Measurements from ENCODE around the gene FN1. TPM values are rescaled to one million over a fixed set of nuclear protein-coding genes. Genes with fewer than 3 reads are reported as not detected.
A peak's percentile ranks its signal among the peaks of the same experiment; 100 is the strongest.

The FN1 gene
- total RNA-seq, 1 donor = 18,025 TPM

- Histone ChIP-seq H4K20me1 (ENCODE audit: insufficient read depth, low read length) (peaks cover 75% of the 10 kb centered on the region), H3K36me3 (ENCODE audit: insufficient read depth, low read length) (peaks cover 95% of the 10 kb centered on the region), H3K27me3 (ENCODE audit: insufficient read depth, low read length) (no peaks in the 10 kb centered on the region), H3K4me1 (ENCODE audit: insufficient read depth, low read length) (peaks cover 71% of the 10 kb centered on the region), H2AFZ (ENCODE audit: low read length) (no peak overlapping the region), H3K9me3 (ENCODE audit: low read depth, low read length) (no peaks in the 10 kb centered on the region), H3K27ac (ENCODE audit: low read depth, low read length) (peak overlapping the region; percentile 58), H3K4me3 (ENCODE audit: insufficient read depth, low read length) (peak overlapping the region; percentile 4), H3K4me2 (ENCODE audit: insufficient read depth, low read length) (peak overlapping the region; percentile 62), H3K79me2 (ENCODE audit: insufficient read depth, low read length) (peaks cover 39% of the 10 kb centered on the region)
- DNase-seq (ENCODE audit: insufficient read length, low spot score, missing footprints) = no peak
- TF ChIP-seq, protein P1, sequence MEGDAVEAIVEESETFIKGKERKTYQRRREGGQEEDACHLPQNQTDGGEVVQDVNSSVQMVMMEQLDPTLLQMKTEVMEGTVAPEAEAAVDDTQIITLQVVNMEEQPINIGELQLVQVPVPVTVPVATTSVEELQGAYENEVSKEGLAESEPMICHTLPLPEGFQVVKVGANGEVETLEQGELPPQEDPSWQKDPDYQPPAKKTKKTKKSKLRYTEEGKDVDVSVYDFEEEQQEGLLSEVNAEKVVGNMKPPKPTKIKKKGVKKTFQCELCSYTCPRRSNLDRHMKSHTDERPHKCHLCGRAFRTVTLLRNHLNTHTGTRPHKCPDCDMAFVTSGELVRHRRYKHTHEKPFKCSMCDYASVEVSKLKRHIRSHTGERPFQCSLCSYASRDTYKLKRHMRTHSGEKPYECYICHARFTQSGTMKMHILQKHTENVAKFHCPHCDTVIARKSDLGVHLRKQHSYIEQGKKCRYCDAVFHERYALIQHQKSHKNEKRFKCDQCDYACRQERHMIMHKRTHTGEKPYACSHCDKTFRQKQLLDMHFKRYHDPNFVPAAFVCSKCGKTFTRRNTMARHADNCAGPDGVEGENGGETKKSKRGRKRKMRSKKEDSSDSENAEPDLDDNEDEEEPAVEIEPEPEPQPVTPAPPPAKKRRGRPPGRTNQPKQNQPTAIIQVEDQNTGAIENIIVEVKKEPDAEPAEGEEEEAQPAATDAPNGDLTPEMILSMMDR (IDR thresholded peaks at IDR 0.05; ENCODE audit: extremely low read depth, low read depth, low read length) = no peak
Observed at GRCh38 chr2:215421859-215422461, 13.9 kb downstream of the FN1 start.

- no peaks in the 10 kb centered on the region for H3K9me3 ChIP-seq (ENCODE audit: low read depth, low read length)
- peaks cover 79% of the 10 kb centered on the region for H3K4me1 ChIP-seq (ENCODE audit: insufficient read depth, low read length)
- peak overlapping the region; percentile 4 for H3K4me3 ChIP-seq (ENCODE audit: insufficient read depth, low read length)
- no peak overlapping the region for H2AFZ ChIP-seq (ENCODE audit: low read length)
- TF ChIP-seq, protein P1 (IDR thresholded peaks at IDR 0.05; ENCODE audit: extremely low read depth, low read depth, low read length) = no peak
- peak overlapping the region; percentile 58 for H3K27ac ChIP-seq (ENCODE audit: low read depth, low read length)
- H3K27me3 ChIP-seq (ENCODE audit: insufficient read depth, low read length) = no peaks in the 10 kb centered on the region
- H4K20me1 ChIP-seq (ENCODE audit: insufficient read depth, low read length) = peaks cover 84% of the 10 kb centered on the region
- no peak for DNase-seq (ENCODE audit: insufficient read length, low spot score, missing footprints)
- H3K36me3 ChIP-seq (ENCODE audit: insufficient read depth, low read length) = peaks cover 100% of the 10 kb centered on the region
- H3K4me2 ChIP-seq (ENCODE audit: insufficient read depth, low read length) = peak overlapping the region; percentile 62
- H3K79me2 ChIP-seq (ENCODE audit: insufficient read depth, low read length) = peaks cover 36% of the 10 kb centered on the region
Observed at GRCh38 chr2:215420471-215420935, 15.4 kb downstream of the FN1 start.

DNA sequence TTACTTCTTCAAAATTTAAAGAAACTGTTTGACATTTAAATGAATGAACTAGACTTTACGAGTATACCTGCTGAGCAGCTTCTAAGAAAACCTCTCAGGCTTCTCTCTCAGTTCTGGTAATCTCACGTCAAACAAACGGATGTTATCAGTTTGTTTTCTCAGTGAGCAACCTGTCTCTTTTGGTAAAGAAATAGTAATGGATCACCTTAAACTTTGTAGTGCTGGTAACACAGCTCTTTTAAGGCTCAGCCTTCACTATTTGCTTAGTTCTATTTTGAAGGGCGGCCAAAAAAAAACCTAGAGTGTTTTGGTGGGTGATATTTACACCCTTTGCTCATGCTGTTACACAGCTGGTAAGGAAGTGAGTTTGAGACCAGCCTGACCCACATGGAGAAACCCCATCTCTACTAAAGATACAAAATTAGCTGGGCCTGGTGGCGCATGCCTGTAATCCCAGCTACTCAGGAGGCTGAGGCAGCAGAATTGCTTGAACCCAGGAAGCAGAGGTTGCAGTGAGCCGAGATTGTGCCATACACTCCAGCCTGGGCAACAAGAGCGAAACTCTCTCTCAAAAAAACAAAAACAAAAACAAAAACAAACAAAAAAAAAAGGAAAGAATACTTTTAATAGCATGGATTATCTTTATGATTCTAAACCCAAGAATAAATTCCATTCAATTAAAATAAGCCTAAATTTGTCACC lies 15.9 kb downstream of the FN1 start:
- H3K9me3 ChIP-seq (ENCODE audit: low read depth, low read length) = no peaks in the 10 kb centered on the region
- no peak for DNase-seq (ENCODE audit: insufficient read length, low spot score, missing footprints)
- peaks cover 78% of the 10 kb centered on the region for H3K4me1 ChIP-seq (ENCODE audit: insufficient read depth, low read length)
- peak overlapping the region; percentile 62 for H3K4me2 ChIP-seq (ENCODE audit: insufficient read depth, low read length)
- TF ChIP-seq, protein P1 (IDR thresholded peaks at IDR 0.05; ENCODE audit: extremely low read depth, low read depth, low read length) = no peak
- H3K4me3 ChIP-seq (ENCODE audit: insufficient read depth, low read length) = peak overlapping the region; percentile 4
- peak overlapping the region; percentile 58 for H3K27ac ChIP-seq (ENCODE audit: low read depth, low read length)
- H3K79me2 ChIP-seq (ENCODE audit: insufficient read depth, low read length) = peaks cover 32% of the 10 kb centered on the region
- no peaks in the 10 kb centered on the region for H3K27me3 ChIP-seq (ENCODE audit: insufficient read depth, low read length)
- H3K36me3 ChIP-seq (ENCODE audit: insufficient read depth, low read length) = peaks cover 99% of the 10 kb centered on the region
- H2AFZ ChIP-seq (ENCODE audit: low read length) = no peak overlapping the region
- peaks cover 80% of the 10 kb centered on the region for H4K20me1 ChIP-seq (ENCODE audit: insufficient read depth, low read length)

DNA sequence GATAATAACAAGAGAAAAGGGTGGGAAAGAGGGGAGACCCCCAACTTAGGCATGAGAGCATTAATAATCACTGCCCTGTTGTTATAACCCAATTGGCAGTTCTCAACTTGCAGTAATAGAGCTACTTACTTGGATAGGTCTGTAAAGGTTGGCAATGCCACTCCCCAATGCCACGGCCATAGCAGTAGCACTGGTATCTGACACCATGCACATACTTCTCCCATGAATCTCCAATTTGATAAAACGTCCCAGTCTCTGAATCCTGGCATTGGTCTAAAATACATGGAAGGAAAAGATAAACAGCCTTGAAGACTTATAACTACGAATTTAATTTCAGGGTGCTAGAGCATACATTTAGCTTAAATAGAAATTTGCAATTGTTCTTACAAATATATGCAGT lies 16.8 kb downstream of the FN1 start:
- no peak for DNase-seq (ENCODE audit: insufficient read length, low spot score, missing footprints)
- H3K79me2 ChIP-seq (ENCODE audit: insufficient read depth, low read length) = peaks cover 28% of the 10 kb centered on the region
- H3K27ac ChIP-seq (ENCODE audit: low read depth, low read length) = peak overlapping the region; percentile 63
- peaks cover 79% of the 10 kb centered on the region for H3K4me1 ChIP-seq (ENCODE audit: insufficient read depth, low read length)
- TF ChIP-seq, protein P1 (IDR thresholded peaks at IDR 0.05; ENCODE audit: extremely low read depth, low read depth, low read length) = no peak
- no peaks in the 10 kb centered on the region for H3K27me3 ChIP-seq (ENCODE audit: insufficient read depth, low read length)
- H2AFZ ChIP-seq (ENCODE audit: low read length) = no peak overlapping the region
- H3K36me3 ChIP-seq (ENCODE audit: insufficient read depth, low read length) = peaks cover 99% of the 10 kb centered on the region
- peak overlapping the region; percentile 59 for H3K4me2 ChIP-seq (ENCODE audit: insufficient read depth, low read length)
- H3K9me3 ChIP-seq (ENCODE audit: low read depth, low read length) = no peaks in the 10 kb centered on the region
- H3K4me3 ChIP-seq (ENCODE audit: insufficient read depth, low read length) = no peak overlapping the region
- H4K20me1 ChIP-seq (ENCODE audit: insufficient read depth, low read length) = peaks cover 72% of the 10 kb centered on the region
